NCI-H345 treated with DMSO at 0.1 percent for 48 hours (cell line): ENCODE results near the gene PLXNB2.
A peak's percentile ranks its signal among the peaks of the same experiment; 100 is the strongest.

Experiments
- DNase-seq: peaks from one replicate; lab custom pipeline; 2025; ENCODE audit not compliant: unreplicated experiment; lab: John Stamatoyannopoulos, UW

Gene PLXNB2

DNA sequence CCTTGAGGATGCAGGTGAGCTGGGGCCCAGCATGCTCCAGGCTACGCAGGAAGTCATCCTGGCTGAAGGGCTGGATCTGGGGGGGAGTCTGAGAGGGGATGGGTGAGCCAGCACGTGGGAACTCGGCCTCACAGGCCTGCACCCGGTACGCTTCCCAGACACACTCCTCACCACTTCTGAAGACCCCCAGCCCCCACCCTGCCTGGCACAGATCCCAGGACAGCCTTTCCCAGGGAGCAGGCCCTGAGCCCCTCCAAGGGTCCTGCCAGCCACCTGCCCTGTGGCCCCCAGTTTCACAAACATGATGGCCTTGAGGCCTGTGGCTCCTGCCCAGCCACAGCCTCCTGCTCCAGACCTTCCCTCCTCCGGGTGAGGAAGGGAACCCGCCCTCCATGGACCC lies 5.6 kb upstream of the PLXNB2 start:
- DNase-seq = no peak

DNA sequence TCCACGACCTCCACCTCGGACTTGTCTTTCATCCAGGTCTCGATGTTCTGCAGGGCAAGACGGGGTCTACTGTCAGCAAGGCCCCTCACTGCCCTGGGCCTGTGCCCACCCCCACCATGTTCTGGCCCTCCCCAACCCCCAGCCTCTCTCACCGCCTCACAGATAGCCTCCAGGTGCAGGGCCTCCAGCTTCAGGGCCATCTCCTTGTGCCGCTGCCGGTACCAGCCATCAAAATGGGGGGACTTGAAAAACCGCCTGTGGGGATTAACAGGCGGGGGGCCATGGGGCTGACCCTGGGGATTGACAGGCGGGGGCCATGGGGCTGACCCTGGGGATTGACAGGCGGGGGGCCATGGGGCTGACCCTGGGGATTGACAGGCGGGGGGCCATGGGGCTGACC lies 4.9 kb upstream of the PLXNB2 start:
- no peak for DNase-seq

DNA sequence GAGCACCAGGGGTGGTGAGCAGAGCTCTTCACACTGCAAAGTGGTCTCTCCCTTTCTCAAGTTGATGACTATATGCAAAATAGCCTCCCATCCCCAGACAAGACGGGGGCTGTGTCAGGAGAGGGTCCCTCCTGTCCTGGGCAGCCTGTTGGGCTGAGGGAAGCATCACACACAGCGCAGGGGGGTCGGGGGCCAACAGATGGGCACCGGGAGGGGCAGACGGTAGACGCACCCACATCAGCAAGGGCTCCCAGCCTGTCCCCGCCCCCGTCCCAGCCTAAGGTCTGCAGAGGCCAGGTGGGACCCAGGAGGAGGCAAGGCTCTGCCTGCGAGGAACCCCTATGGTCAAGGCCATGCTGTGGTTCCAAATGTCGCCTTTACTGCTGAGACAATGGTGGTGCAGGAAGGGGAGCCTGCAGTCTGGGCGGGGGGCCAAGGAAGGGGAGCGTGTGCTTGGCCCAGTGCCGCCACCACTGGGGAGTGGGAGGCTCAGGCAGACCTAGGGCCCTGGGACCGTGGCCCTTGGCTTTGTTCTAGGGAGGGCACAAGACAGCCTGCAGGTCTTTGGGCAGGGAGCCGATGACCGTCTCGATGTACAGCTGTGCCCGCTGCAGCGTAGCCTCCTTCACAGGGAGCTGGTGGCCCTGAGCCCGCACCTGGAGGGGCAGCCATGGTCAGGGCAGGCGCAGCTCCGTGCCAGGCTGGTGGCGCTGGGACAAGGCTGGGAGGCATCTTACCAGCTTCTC lies 4.3 kb upstream of the PLXNB2 start:
- DNase-seq = no peak

DNA sequence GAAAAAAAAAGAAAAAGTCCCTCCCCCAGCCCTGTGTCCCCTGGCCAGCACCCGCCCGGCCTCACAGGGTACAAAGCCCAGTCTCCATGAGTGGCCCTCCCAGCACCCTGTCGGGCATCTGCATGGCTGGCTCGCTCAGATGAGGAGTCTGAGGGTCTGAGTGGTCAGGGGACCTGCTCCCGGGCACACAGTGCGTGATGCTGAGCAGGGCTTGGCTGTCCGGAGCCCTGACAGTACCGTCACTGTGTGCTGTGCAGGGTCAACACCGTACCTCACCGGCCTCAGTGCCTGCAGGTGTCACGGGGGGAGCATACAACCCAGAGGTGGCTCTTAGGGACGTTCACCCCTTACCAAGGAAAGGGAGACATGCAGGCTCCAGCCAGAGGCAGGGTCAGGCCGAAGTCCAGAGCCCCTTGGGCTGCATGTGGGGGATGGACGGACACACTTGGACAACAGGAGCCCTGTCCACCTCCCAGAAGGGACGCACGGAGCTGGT lies 3.6 kb upstream of the PLXNB2 start:
- no peak for DNase-seq

DNA sequence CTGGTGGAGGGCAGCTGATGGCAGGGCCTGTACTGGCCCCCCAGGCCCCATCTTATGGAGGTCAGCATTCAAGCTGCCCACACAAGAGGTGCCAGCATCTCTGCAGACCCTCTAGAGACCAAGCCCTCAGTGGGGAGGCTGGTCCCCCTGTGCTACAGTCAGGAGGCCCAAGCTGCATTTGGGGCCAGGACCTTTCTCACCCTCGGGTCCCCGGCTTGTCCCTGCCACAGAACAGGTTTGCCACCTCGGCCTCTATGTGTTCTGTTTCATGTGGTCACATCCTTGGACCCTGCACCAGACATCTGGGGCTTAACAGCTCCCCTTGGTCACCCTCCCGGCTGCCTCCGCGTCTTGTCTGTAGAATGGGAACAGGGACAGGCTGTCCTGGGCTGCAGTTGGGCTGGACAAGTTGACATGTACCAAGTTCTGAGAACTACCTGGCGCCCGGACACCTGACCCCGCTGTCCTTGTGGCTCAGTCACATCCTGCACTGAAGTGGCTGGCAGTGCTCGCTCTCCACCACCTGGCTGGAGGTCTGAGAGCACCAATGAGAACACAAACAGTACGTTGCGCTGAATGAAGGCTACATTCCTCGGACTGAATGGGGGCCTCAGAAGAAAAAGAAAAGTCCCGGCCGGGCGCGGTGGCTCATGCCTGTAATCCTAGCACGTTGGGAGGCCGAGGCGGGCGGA lies 2.7 kb upstream of the PLXNB2 start:
- DNase-seq = no peak

DNA sequence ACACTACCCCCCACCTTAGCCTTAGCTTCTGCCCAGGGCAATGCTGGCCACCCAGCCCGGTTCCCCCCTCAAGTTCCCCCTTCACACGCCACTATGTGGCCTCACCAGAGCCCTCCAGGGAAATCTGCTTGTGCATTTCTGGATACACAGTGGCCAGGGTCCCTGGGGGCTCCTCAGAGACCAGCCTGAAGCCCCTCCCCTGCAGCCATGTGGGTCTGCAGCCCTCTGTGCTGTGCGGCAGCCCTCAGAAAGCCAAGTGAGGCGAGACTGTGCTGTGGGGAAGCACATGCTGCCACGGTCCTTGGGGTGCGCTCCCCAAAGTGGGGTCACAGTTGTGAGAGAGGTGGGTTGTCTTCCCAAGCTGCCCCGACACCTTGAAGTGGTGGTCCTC lies 2.1 kb upstream of the PLXNB2 start:
- no peak for DNase-seq

DNA sequence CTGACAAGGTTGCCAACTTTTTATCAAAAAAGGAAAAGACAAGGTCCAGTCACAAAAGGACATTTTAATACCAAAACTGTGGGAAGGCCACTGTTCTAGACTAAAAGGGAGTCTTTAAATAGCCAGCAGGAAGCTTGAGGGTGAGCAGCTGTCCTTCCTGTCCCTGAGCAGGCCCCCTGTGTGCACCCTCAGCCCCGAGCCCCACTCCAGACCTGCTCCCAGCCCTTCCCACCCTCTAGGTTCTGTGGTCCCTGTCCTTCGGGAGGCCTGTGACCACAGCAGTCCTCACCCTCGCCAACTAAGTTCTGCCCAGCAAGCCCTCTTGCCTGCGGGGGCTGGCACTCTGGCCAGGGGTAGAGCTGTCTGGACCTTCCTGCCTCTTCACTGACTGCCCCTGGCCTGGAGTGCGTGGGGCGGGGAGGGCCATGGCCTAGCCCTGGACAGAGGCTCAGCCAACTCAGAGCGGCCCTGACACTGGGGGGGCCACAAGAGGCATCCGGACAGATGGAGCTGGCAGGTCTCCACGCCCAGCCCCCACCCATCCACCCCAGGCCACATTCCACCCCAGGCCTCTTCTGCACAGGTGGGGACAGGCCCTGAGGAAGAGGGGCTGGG lies 1.6 kb upstream of the PLXNB2 start:
- no peak for DNase-seq

DNA sequence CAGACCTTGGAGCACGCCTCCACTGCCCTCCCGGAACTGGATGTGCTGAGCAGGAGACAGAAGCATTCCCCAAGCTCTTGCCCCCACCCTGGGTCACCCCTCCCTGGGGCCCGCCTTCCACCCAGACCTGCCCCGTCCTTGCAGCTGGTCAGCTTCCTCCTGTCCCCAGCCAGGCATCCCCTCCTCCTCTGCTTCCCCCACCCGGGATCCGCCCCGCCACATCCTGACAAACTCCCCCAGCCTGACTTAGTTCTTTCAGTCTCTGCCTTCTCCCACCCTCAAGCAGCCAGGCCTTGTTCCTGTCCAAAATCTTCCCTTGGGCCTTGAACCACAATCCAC lies 1.1 kb upstream of the PLXNB2 start:
- DNase-seq = no peak

DNA sequence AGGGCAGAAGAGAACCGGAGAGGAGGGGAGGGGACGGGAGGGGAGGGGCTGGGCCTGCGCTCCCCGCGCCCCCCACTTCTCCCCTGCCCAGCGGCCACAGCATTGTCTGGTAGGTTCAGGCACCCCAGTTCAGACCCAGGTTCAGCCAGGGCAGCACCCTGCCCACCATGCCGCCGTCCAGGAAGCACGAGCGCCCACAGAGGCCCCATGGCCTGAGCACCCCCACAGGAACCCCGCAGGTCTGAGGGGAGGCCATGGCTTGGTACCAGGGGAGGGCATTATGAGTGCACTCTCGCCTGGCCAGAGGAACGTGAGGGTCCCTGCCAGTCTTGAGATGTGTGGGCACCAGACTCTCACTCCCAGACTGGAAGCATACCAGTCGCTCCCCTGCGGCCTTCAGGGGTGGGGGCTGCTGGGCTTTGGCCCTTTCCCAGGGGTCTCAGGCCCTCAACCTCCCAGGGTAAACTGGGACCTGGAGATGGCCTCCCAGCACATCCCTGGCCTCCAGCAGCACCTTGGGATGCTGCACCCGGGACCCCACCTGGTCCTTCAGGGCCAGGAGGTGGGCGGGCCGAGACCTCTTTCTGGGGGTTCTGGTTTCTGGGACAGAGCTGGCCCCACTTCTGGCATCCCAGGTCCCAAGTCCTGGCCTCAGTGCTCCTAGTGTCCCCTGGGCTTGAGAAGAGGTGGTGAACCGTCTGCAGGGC lies 597 bp upstream of the PLXNB2 start:
- no peak for DNase-seq

DNA sequence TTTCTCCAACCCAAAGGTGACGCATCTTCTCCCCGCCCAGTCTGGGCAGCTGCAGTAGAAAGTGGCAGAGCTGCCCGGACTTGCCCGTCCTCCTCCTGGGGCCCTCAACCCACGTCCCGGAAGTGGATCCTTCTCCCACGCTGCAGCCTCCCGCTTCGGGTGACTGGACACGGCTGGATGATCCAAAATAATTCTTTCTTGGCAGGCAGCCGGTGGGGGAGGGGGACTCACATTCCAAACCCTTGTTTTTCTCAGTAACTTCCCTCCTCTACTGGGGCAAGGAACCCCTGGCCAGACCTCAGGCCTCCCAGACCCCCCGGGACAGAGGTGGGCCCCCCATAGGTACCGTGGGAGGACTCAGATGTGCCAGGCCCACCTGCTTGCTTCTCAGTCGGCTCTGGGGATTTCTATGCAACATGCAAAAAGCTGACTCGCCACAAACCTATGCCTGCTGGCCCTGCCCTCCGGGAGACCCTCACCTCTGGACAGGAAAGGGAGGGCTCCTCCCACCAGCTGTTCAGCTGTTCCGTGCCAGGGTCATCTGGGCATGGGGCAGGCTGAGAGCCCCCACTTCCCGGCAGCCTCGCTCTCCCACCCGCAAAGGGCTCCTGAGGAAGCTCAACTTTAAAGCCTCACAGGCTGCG lies 1.4 kb downstream of the PLXNB2 start:
- peak; percentile 77 for DNase-seq

DNA sequence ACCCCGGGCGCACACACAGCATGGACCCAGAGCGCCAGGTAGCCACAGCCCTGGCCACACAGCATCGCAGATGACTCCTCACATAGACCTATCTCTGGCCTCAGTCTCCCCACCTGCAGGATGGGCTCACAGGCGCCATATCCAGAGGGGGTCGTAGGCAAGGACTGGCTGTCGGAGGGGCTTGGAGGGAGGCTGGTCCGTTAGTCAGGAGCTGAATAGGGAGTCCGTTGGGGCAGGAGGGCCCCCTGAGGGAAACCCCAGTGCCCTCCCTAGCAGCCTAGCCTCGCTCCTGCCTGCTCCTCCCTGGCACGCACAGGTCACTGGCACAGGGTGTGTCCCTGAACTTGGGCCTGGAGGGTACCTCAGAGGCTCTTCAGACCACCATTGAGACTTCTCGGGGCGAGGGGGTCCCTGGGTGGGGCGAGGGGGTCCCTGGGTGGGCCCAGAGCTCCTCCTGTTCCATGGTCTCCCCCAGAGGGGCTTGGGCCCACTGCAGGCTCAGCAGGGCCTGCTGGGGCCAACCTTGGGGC lies 2.0 kb downstream of the PLXNB2 start:
- DNase-seq = no peak

DNA sequence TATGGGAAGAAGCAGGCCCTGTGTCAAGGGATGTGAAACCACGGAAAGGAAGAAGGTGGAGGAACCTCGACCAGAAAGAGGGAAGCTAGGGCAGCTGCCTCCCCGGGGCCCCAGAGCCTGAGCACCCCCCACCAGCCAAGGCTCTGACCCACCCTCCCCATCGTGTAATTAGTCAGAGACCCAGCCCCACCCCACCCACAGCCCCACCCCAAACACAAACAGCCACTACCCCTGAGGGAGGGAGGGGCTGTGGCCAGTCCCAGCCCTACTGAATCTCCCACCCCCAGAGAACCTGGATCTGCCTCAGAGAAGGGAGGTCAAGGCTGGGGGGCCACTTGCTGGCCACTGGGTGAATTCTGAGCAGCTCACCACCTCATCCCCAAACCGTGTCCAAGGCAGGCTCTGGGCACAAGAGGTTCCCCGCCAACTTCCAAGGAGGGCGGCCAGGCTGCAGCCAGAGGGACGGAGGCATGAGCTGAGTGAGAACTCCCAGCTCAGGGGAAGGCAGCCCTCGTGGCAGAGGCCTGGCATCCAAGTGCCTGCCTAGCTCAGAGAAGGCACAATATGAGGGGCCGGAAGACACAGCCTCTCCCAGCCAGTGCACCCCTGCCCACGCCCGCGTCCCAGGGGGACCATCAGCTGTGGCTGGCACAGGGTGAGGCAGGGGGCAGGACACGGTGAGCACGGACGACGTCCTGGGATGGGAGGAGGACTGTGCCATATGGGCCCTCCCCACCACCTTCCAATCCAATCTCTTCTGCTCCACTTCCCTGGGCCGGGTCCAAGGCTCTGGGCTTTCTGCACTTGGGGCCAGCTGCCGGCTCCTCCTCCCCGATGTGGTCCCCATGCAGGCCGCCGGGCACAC lies 2.7 kb downstream of the PLXNB2 start:
- no peak for DNase-seq

DNA sequence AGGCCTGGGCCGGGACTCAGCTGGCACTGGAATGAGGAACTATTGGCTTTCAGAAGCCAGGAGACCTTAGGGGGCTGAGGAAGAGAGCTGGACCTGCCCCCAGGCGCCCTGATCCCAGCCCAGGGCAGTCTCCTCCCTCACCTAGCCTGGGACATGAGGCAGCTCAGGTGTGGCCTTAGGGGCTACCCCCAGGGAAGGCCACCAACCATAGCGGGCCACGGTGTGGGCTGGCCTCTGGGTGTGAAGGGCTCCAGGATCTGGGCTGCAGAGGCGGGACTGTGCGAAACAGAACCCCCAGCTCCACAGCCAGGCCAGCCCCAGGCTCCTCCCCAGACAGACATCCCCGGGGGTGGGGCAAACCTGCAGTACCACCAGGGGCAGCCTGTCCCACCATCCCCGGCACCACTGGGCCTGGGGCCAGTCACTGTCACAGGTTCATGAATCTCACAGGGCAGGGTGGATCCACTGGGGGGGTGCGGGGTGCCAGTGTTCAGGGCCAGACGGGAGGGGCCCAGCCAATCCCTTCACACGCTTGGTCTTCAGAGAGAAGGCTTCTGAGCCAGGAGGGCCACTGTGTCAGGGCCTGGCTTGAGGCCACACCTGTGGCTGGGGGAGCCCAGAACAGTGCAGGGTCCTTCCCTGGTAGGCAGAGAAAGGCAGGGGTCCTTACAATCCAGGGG lies 3.5 kb downstream of the PLXNB2 start:
- DNase-seq = no peak

DNA sequence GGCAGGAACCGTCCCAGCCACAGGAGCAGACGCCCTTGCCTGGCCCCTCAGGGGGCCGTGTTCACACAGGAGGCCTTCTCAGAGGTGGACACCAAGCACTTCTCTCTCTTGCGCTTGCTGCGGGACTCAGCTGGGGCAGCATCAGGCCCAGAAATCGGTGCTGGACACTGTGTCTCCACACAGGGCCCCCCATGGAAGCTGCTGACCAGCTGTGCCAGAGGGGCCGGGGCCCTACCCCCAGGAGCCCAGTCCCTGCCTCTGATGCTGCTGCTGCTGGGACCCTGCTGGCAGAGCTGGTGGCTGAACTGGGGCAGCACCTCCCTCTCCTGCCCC lies 4.0 kb downstream of the PLXNB2 start:
- DNase-seq = no peak

DNA sequence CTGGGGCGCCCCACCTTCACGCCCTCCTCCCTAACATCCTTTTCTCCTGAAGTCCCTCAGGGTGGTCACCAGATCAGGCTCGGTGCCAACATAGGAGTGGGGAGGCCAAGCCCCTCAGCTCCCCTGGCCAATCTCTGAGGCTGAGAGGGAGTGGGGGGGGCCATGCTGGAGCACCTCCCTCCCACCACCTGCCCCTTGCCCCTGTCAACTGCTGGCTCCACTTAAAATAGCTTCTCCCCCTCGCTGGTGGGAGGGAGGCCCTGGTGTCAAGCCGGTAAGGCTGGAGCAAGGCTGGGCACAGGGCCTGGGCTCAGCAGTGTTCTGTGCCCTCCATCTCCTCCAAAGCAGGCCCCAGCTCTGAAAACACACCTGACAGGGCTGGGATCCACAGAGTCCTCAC lies 4.9 kb downstream of the PLXNB2 start:
- DNase-seq = no peak

DNA sequence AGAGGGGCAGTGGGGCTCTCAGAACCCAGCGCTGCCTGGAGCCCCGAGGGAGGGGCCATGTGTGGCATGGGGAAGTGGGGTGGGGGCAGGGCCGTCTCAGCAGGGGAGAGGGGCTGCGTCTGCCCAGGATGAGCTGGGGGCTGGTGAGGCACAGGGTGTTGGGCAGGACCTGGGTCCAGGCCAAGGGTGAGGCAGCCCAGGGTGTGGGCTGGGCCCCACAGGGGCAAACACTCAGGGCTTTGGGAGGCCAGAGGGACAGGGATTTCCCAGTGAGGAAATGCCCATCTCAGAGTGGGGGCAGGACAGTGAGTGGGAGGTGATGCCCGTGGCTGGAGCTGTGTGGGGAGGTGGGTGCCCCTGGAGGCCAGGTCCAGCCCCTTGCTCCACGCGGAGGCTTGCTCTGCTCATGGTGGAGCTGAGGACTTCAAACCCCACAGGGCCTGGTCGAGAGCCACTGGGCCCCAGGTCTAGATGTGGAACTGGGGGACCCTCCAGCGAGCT lies 5.4 kb downstream of the PLXNB2 start:
- no peak for DNase-seq

DNA sequence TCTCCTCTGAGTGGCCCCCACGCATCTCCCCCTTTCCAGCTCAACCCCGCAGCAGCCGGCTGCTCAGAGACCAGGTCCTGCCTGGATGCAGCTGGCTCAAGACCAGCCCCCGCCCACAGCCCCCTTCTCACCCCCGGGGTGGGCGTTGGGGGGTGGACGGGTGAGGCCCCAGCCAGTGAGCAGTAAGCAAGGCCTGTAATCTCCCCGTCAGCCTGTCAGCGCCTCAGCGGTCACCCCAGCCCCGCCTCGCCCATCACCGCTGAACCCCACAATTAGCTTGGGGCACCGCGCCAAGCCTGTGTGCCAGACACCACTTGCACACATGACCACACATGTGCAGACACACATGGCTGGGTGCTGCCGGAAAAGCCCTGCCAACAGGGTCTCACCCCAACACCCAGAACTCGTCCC lies 5.9 kb downstream of the PLXNB2 start:
- no peak for DNase-seq

DNA sequence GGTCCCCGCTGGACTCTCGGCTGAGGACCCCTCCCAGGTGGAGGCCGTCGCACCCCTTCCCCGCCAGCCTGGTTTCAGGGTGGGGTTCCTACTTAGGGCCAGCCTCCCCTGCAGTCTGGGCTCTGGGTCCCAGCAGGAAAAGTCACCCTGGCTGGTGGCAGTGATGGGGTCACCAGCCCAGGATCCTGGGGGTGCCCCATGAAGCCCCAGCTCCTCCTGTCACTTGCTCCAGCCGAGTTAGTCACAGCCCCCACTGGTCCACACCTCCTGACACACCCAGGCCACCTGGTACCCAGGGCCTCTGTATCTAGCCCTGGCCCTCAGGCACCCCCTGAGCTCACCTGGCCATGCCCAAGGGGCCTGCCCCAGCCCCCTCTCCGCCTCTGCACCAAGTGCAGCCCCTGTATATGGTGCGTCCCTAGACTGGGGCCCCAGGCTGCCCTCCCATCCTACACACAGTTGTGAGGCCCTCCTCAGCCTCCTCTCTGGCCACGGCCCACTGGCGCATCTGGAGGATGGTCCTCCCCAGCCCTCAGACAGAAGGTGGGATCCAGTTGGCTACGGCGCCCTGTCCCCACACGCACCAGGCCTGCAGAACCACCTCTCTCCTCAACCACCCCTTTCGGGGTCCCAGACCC lies 6.7 kb downstream of the PLXNB2 start:
- no peak for DNase-seq
